Testis (tissue), 3 donors: ENCODE data around the gene FHIT. TPM values are rescaled to one million over a fixed set of nuclear protein-coding genes. Genes with fewer than 3 reads are reported as not detected.

ENCODE experiments used
- DNase-seq: peaks from one replicate; pipeline ENCODE4 v3.0.0-alpha.2; 2019
- H3K27ac ChIP-seq, 2 donors: fragments of 200-600 bp; sonication (generic); one replicate each; pipeline ENCODE4 v1.5.1; 2019
- H3K27me3 ChIP-seq: fragments of 200-600 bp; sonication (generic); one replicate; pipeline ENCODE4 v1.5.1; 2019
- H3K36me3 ChIP-seq: fragments of 200-600 bp; sonication (generic); one replicate; pipeline ENCODE4 v1.5.1; 2017; ENCODE audit warnings: low read depth; ENCODE audit errors: missing control alignments
- H3K4me1 ChIP-seq: fragments of 200-600 bp; sonication (generic); one replicate; pipeline ENCODE4 v1.5.1; 2019
- H3K4me3 ChIP-seq, 2 donors: fragments of 200-600 bp; sonication (generic); one replicate each; pipeline ENCODE4 v1.5.1; 2017 to 2019
- H3K9me3 ChIP-seq: fragments of 200-600 bp; sonication (generic); one replicate; pipeline ENCODE4 v1.5.1; 2017
- POLR2A ChIP-seq: fragments of 450-650 bp; IDR thresholded peaks from one replicate; pipeline ENCODE4 v1.6.1; 2017; ENCODE audit warnings: antibody characterized with exemption, mild to moderate bottlenecking, moderate library complexity
- WGBS, 2 donors: methylation state at CpG; one replicate each; pipeline ENCODE4 v1.1.5; 2018; 5-methylcytosine and 5-hydroxymethylcytosine counted together
- intact Hi-C: fragments of 100-400 bp; cut with DNase I; formaldehyde crosslinking; loops from one replicate; pipeline ENCODE4 v1.15.1; 2023; ENCODE audit warnings: low total_unique reads
- polyA plus RNA-seq: library from polyadenylated mRNA; stranded (reverse); fragments of 350-450 nt; fragmentation: Illumina TruSeq; extraction: RNeasy Lipid Tissue Mini Kit (QIAGEN cat#74804); gene quantifications from one replicate; pipeline ENCODE4 v1.2.3, GENCODE V29; 2014; ENCODE audit warnings: low read depth, low replicate concordance; ENCODE audit not compliant: insufficient read depth
- total RNA-seq, 2 donors: library from RNA; depleted of rRNA; stranded (reverse); fragments of >200 nt; gene quantifications; one replicate each; pipeline ENCODE4 v1.2.3, GENCODE V29; 2016
- TF ChIP-seq, protein P1 (sequence below), 3 experiments: fragments of 450-650 bp in 2 of 3; fragments of 200-600 bp in 1 of 3; sonication (generic) in 1 of 3; IDR thresholded peaks; one replicate each; pipeline ENCODE4 v1.5.1; 2016 to 2019; ENCODE audit warnings: antibody characterized with exemption in 3 of 3, mild to moderate bottlenecking in 2 of 3, moderate library complexity in 1 of 3

Gene FHIT
- total and polyA plus RNA-seq, 3 donors from 2014 or later = 10.1 to 29.6 (median 15.5) TPM

GRCh38 chr3:60027335-60027734 is 1223.9 kb downstream of the FHIT start:
- Histone ChIP-seq H3K4me1 (no peaks in the 10 kb centered on the region), H3K9me3 (no peaks in the 10 kb centered on the region), H3K36me3 (no peaks in the 10 kb centered on the region), H3K4me3 (no peak overlapping the region), H3K27ac (no peak overlapping the region), H3K27me3 (no peaks in the 10 kb centered on the region)
- DNase-seq = no peak
- WGBS, 2 donors = 94 to 97% methylated on average over 7 of the region's 7 CpGs
- TF ChIP-seq, protein P1, sequence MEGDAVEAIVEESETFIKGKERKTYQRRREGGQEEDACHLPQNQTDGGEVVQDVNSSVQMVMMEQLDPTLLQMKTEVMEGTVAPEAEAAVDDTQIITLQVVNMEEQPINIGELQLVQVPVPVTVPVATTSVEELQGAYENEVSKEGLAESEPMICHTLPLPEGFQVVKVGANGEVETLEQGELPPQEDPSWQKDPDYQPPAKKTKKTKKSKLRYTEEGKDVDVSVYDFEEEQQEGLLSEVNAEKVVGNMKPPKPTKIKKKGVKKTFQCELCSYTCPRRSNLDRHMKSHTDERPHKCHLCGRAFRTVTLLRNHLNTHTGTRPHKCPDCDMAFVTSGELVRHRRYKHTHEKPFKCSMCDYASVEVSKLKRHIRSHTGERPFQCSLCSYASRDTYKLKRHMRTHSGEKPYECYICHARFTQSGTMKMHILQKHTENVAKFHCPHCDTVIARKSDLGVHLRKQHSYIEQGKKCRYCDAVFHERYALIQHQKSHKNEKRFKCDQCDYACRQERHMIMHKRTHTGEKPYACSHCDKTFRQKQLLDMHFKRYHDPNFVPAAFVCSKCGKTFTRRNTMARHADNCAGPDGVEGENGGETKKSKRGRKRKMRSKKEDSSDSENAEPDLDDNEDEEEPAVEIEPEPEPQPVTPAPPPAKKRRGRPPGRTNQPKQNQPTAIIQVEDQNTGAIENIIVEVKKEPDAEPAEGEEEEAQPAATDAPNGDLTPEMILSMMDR (IDR thresholded peaks at IDR 0.05) = no peak
- no peak for TF ChIP-seq POLR2A
- intact Hi-C loops = no loop called here

DNA sequence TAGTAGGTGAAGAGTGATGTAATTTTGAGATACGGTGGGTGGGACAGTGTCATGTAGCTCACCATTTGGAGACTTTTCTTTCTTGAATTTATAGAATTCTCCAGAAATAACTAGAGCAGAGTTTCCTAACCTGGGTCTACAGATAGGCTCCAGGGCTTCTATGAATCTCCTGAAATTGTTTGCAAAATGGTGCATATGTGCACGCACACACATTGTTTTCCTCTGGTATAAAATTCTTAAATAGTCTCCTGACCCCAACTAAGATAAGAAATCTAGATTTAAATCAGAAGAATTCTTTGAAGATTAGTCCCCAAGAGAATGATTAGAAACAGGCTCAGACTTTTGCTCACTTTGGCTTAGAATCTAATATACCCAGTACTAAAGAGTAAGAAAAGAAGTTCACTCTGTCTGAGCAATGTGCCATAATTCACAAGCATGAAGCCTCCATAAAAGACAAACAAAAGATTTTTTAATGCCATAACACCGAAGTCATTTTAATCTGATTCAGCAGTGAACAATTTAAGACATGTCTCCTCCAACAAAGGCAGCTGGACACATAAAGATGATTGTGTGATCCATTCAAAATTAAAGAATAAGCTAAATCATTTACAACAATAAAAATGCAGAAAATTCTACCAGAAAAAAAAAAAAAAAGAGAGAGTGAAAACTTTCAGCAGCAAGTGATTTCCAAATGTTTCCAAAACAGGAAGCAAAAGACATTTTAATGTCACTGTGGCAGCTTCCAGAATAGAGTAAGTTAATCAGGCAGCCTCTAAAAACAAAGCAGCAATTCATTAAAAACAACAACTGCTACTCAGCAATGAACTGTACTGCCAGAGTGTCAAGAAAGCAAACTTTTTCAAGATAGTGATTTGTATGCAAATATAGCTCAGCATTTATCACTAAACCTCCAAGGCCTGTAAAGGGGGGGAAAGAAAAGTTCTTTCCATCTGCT is 1225.9 kb downstream of the FHIT start:
- WGBS, 2 donors = 76 to 77% methylated on average over 3 of the region's 3 CpGs
- TF ChIP-seq, protein P1 (IDR thresholded peaks at IDR 0.05) = no peak
- TF ChIP-seq POLR2A = no peak
- Histone ChIP-seq H3K4me1 (no peaks in the 10 kb centered on the region), H3K27ac (no peak overlapping the region), H3K36me3 (no peaks in the 10 kb centered on the region), H3K9me3 (no peaks in the 10 kb centered on the region), H3K4me3 (no peak overlapping the region), H3K27me3 (no peaks in the 10 kb centered on the region)
- intact Hi-C loops = no loop called here
- no peak for DNase-seq

- WGBS, 2 donors = 94 to 98% methylated on average over 2 of the region's 2 CpGs
- H3K9me3 ChIP-seq = no peaks in the 10 kb centered on the region
- DNase-seq = no peak
- H3K27ac ChIP-seq = no peak overlapping the region
- no peaks in the 10 kb centered on the region for H3K36me3 ChIP-seq
- TF ChIP-seq POLR2A = no peak
- TF ChIP-seq, protein P1 (IDR thresholded peaks at IDR 0.05) = no peak
- intact Hi-C loops = no loop called here
- H3K27me3 ChIP-seq = no peaks in the 10 kb centered on the region
- H3K4me1 ChIP-seq = no peaks in the 10 kb centered on the region
- H3K4me3 ChIP-seq = no peak overlapping the region
Measured at GRCh38 chr3:60024400-60024799, 1226.9 kb downstream of the FHIT start.

DNA sequence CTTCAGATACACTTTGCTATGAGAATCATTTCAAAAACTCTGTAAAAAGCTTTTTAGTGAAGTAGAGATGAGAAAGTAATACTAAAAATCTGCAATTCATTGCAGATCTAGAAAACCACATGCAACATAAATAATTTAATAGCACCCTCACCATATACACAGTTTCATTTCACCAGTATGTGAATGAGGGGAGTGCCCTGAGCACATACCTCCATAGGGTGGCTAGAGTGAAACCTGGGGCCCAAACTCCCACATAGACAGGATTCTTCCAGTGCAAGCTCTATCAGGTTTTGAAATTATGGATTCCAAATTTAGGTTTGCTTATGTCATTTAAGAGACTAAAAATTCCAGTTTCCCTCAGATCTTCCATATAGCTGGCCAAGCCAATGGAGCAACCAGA is 1228.1 kb downstream of the FHIT start:
- H3K4me1 ChIP-seq = no peaks in the 10 kb centered on the region
- intact Hi-C loops = no loop called here
- H3K27ac ChIP-seq = no peak overlapping the region
- no peaks in the 10 kb centered on the region for H3K27me3 ChIP-seq
- H3K9me3 ChIP-seq = no peaks in the 10 kb centered on the region
- no peak overlapping the region for H3K4me3 ChIP-seq
- TF ChIP-seq, protein P1 (IDR thresholded peaks at IDR 0.05) = no peak
- no peak for TF ChIP-seq POLR2A
- no peak for DNase-seq
- H3K36me3 ChIP-seq = no peaks in the 10 kb centered on the region

DNA sequence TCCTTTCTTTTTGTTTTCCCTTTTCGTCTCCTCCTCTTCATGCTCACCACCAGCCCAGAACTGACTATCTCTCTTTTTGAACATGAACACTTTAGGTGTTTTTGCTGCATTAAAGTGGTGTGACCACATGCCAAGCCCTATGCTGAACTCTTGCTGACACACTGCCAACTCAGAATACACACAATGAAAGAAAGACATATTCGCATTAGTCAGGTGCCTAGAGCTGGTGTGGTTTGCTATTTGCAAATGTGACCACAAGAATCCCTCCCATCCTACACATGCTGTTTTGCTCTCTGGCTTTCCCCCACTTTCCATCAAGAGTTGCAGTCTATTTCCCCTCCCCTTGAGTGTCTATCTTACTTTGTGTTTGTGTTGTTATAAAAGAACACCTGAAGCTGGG is 1233.6 kb downstream of the FHIT start:
- TF ChIP-seq POLR2A = no peak
- TF ChIP-seq, protein P1 (IDR thresholded peaks at IDR 0.05) = no peak
- Histone ChIP-seq H3K27ac (no peak overlapping the region), H3K36me3 (no peaks in the 10 kb centered on the region), H3K4me1 (no peaks in the 10 kb centered on the region), H3K27me3 (no peaks in the 10 kb centered on the region), H3K4me3 (no peak overlapping the region), H3K9me3 (no peaks in the 10 kb centered on the region)
- intact Hi-C loops = no loop called here
- no peak for DNase-seq
- WGBS, 2 donors = 88 to 90% methylated on average over 2 of the region's 2 CpGs
